ENCODE measurements around the gene SP1. TPM values are rescaled to one million over a fixed set of nuclear protein-coding genes. Genes with fewer than 3 reads are reported as not detected.
"Not testable (repeated sequence)": the region's sequence is repeated elsewhere in the genome, so short reads cannot be mapped to it uniquely, and the experiment has no call there.

The SP1 gene
- total RNA-seq, 1 donor from 2014 or later, result 14.8 TPM

- no peak for DNase-seq
These were observed 34.9 kb downstream of the SP1 start for GRCh38 chr12:53414756-53415417.

- DNase-seq, result not testable (repeated sequence)
These were observed 35.9 kb downstream of the SP1 start for GRCh38 chr12:53415752-53416389.

- not testable (repeated sequence) for DNase-seq
These were observed 37.4 kb downstream of the SP1 start for GRCh38 chr12:53417291-53417816.

GRCh38 chr12:53418221-53418620, 38.2 kb downstream of the SP1 start:
- no peak for DNase-seq

- no peak for DNase-seq
These were observed 39.8 kb downstream of the SP1 start for GRCh38 chr12:53419756-53420155.

- not testable (repeated sequence) for DNase-seq
These were observed 42.3 kb downstream of the SP1 start for GRCh38 chr12:53422247-53422646.

- no peak for DNase-seq
These were observed 43.6 kb downstream of the SP1 start, which contains the start of gene AMHR2 for GRCh38 chr12:53423597-53423996. Gene AMHR2, plus strand, starts transcription at chr12:53423855. Its CDS starts 80 bp downstream, at chr12:53423935.

GRCh38 chr12:53424626-53425514, 44.9 kb downstream of the SP1 start:
- DNase-seq, result no peak

GRCh38 chr12:53425515-53426150, 45.7 kb downstream of the SP1 start:
- no peak for DNase-seq

GRCh38 chr12:53427905-53428594, 48.1 kb downstream of the SP1 start:
- no peak for DNase-seq

GRCh38 chr12:53428741-53429140, 48.8 kb downstream of the SP1 start:
- DNase-seq, result no peak

- no peak for DNase-seq
These were observed 50.1 kb downstream of the SP1 start for GRCh38 chr12:53430116-53430515.

- no peak for DNase-seq
These were observed 51.2 kb downstream of the SP1 start for GRCh38 chr12:53431187-53431586.

- not testable (repeated sequence) for DNase-seq
These were observed 55.4 kb downstream of the SP1 start for GRCh38 chr12:53435326-53435725.

- DNase-seq, result not testable (repeated sequence)
These were observed 59.6 kb downstream of the SP1 start for GRCh38 chr12:53439582-53439981.

- peak; percentile 99 for DNase-seq
These were observed 61.3 kb downstream of the SP1 start, which contains the start of gene PRR13 for GRCh38 chr12:53441040-53441833. Gene PRR13, plus strand, starts transcription at chr12:53441734. Its CDS starts 981 bp downstream, at chr12:53442715.

- no peak for DNase-seq
These were observed 64.0 kb downstream of the SP1 start for GRCh38 chr12:53443955-53444354.

- not testable (repeated sequence) for DNase-seq
These were observed 64.8 kb downstream of the SP1 start for GRCh38 chr12:53444593-53445325.

- DNase-seq, result no peak
These were observed 71.0 kb downstream of the SP1 start for GRCh38 chr12:53450936-53451335.

- DNase-seq, result peak; percentile 100
These were observed 71.7 kb downstream of the SP1 start, which contains the start of gene PCBP2 for GRCh38 chr12:53451661-53452158. Gene PCBP2, plus strand, starts transcription at chr12:53452102. Its CDS starts 2,699 bp downstream, at chr12:53454801.

Measured in occipital lobe (tissue), 2 donors.